ENCODE data around the gene FXYD7.

- TF ChIP-seq CTCF (IDR thresholded peaks at IDR 0.05 in 8 of 11, conservative IDR thresholded peaks at IDR 0.05 in 3 of 11), result no peak
- no peak for TF ChIP-seq POLR2A (IDR thresholded peaks at IDR 0.05)
Observed at GRCh38 chr19:35157431-35157830, 14.4 kb downstream of the FXYD7 start.
